ENCODE data around the gene SPACA9.

SPACA9 gene

DNA sequence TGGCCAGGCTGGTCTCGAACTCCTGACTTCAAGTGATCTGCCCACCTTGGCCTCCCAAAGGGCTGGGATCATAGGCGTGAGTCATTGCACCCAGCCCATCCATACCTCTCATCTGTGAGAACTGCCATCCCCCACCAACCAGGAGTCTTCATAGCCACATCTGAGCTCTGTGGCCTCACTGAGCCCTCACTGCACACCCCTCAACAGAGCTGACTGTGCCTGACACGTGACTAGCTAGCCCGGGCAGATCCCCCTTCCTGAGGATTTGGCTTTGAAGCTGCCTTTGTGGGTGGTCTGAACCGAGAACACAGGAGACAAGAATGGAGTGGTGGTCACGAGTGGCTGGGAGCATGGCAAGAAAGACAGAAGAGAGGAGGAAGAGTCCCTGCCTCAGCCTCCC, 16.2 kb upstream of the SPACA9 start:
- no peaks in the 10 kb centered on the region for H3K36me3 ChIP-seq (ENCODE audit: low read depth)
- no peaks in the 10 kb centered on the region for H3K9me3 ChIP-seq (ENCODE audit: severe bottlenecking)
- ATAC-seq (ENCODE audit: low read depth) (no peak), DNase-seq (ENCODE audit: low spot score) (no peak)
- H3K4me3 ChIP-seq (ENCODE audit: severe bottlenecking) = no peak overlapping the region
- H3K27me3 ChIP-seq (ENCODE audit: insufficient read depth, poor library complexity, severe bottlenecking) = no peaks in the 10 kb centered on the region
- no peak overlapping the region for H3K27ac ChIP-seq (ENCODE audit: poor library complexity, severe bottlenecking)
- H3K4me1 ChIP-seq (ENCODE audit: insufficient read depth, poor library complexity, severe bottlenecking) = no peaks in the 10 kb centered on the region
- no peak for TF ChIP-seq CTCF (IDR thresholded peaks at IDR 0.05; ENCODE audit: poor library complexity, severe bottlenecking)

GRCh38 chr9:132863096-132863495, 15.6 kb upstream of the SPACA9 start:
- Histone ChIP-seq H3K27me3 (ENCODE audit: insufficient read depth, poor library complexity, severe bottlenecking) (no peaks in the 10 kb centered on the region), H3K27ac (ENCODE audit: poor library complexity, severe bottlenecking) (no peak overlapping the region), H3K4me1 (ENCODE audit: insufficient read depth, poor library complexity, severe bottlenecking) (no peaks in the 10 kb centered on the region), H3K9me3 (ENCODE audit: severe bottlenecking) (no peaks in the 10 kb centered on the region), H3K36me3 (ENCODE audit: low read depth) (no peaks in the 10 kb centered on the region), H3K4me3 (ENCODE audit: severe bottlenecking) (no peak overlapping the region)
- ATAC-seq (ENCODE audit: low read depth) (no peak), DNase-seq (ENCODE audit: low spot score) (no peak)
- no peak for TF ChIP-seq CTCF (IDR thresholded peaks at IDR 0.05; ENCODE audit: poor library complexity, severe bottlenecking)

- no peaks in the 10 kb centered on the region for H3K36me3 ChIP-seq (ENCODE audit: low read depth)
- no peak for TF ChIP-seq CTCF (IDR thresholded peaks at IDR 0.05; ENCODE audit: poor library complexity, severe bottlenecking)
- no peak overlapping the region for H3K27ac ChIP-seq (ENCODE audit: poor library complexity, severe bottlenecking)
- ATAC-seq (ENCODE audit: low read depth) (no peak), DNase-seq (ENCODE audit: low spot score) (no peak)
- no peak overlapping the region for H3K4me3 ChIP-seq (ENCODE audit: severe bottlenecking)
- no peaks in the 10 kb centered on the region for H3K27me3 ChIP-seq (ENCODE audit: insufficient read depth, poor library complexity, severe bottlenecking)
- H3K4me1 ChIP-seq (ENCODE audit: insufficient read depth, poor library complexity, severe bottlenecking) = no peaks in the 10 kb centered on the region
- H3K9me3 ChIP-seq (ENCODE audit: severe bottlenecking) = no peaks in the 10 kb centered on the region
Observed at GRCh38 chr9:132864277-132864676, 14.4 kb upstream of the SPACA9 start.

- Histone ChIP-seq H3K9me3 (ENCODE audit: severe bottlenecking) (no peaks in the 10 kb centered on the region), H3K27ac (ENCODE audit: poor library complexity, severe bottlenecking) (no peak overlapping the region), H3K4me1 (ENCODE audit: insufficient read depth, poor library complexity, severe bottlenecking) (no peaks in the 10 kb centered on the region), H3K36me3 (ENCODE audit: low read depth) (no peaks in the 10 kb centered on the region), H3K4me3 (ENCODE audit: severe bottlenecking) (no peak overlapping the region), H3K27me3 (ENCODE audit: insufficient read depth, poor library complexity, severe bottlenecking) (no peaks in the 10 kb centered on the region)
- no peak for TF ChIP-seq CTCF (IDR thresholded peaks at IDR 0.05; ENCODE audit: poor library complexity, severe bottlenecking)
- DNase-seq (ENCODE audit: low spot score) (no peak), ATAC-seq (ENCODE audit: low read depth) (no peak)
Observed at GRCh38 chr9:132864691-132865090, 14.0 kb upstream of the SPACA9 start.

DNA sequence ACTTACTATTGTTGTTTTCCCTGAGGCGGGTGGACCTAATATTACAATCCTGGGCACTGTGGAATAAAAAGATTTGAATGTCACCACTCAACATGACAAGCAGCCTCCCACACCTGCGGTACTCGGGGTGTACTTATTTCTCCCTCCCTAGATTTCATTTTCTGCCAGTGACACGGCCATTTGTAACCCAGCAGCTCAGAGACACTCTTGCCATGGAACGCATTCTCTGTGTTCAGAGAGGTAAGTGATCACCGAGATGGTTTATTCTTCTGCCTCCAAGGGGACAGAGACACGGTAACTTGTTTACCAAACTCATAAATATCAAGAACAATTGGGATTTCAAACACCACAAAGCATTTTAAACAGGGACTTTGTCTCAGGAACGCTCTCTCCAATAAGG, 11.8 kb upstream of the SPACA9 start:
- ATAC-seq (ENCODE audit: low read depth) (no peak), DNase-seq (ENCODE audit: low spot score) (no peak)
- Histone ChIP-seq H3K27ac (ENCODE audit: poor library complexity, severe bottlenecking) (no peak overlapping the region), H3K4me1 (ENCODE audit: insufficient read depth, poor library complexity, severe bottlenecking) (no peaks in the 10 kb centered on the region), H3K4me3 (ENCODE audit: severe bottlenecking) (no peak overlapping the region), H3K27me3 (ENCODE audit: insufficient read depth, poor library complexity, severe bottlenecking) (no peaks in the 10 kb centered on the region), H3K9me3 (ENCODE audit: severe bottlenecking) (no peaks in the 10 kb centered on the region), H3K36me3 (ENCODE audit: low read depth) (no peaks in the 10 kb centered on the region)
- no peak for TF ChIP-seq CTCF (IDR thresholded peaks at IDR 0.05; ENCODE audit: poor library complexity, severe bottlenecking)
